ENCODE data around the gene SNAP47.

- no peak for TF ChIP-seq CTCF (IDR thresholded peaks at IDR 0.05; ENCODE audit: poor library complexity)
- no peak for TF ChIP-seq EZH2phosphoT487 (IDR thresholded peaks at IDR 0.05; ENCODE audit: low read depth, severe bottlenecking, unreplicated experiment)
These were observed 89.0 kb downstream of the SNAP47 start for GRCh38 chr1:227824204-227824603.

Measured in hepatocyte (in vitro differentiated cells).